WTC11 (cell line): ENCODE measurements around the gene PHRF1.

Experiments
- CREM ChIP-seq: sonication (generic); formaldehyde crosslinking; IDR thresholded peaks from 2 replicates; pipeline ENCODE4 v1.8.1; 2022; ENCODE audit warnings: mild to moderate bottlenecking, missing genetic modification reagents, moderate library complexity
- ETV6 ChIP-seq: sonication (generic); formaldehyde crosslinking; IDR thresholded peaks from 2 replicates; pipeline ENCODE4 v1.8.1; 2022; ENCODE audit warnings: mild to moderate bottlenecking, missing genetic modification reagents
- NR2C2 ChIP-seq: sonication (generic); formaldehyde crosslinking; IDR thresholded peaks from 2 replicates; pipeline ENCODE4 v1.8.0; 2022; ENCODE audit warnings: mild to moderate bottlenecking, missing genetic modification reagents
- SP1 ChIP-seq: sonication (generic); formaldehyde crosslinking; conservative IDR thresholded peaks from 2 replicates; pipeline ENCODE4 v1.8.1; 2022; ENCODE audit warnings: missing genetic modification reagents
- TCF7 ChIP-seq: sonication (generic); formaldehyde crosslinking; IDR thresholded peaks from 2 replicates; pipeline ENCODE4 v1.8.0; 2022; ENCODE audit warnings: mild to moderate bottlenecking, low read depth, missing genetic modification reagents, moderate library complexity
- TEAD4 ChIP-seq: sonication (generic); formaldehyde crosslinking; IDR thresholded peaks from 2 replicates; pipeline ENCODE4 v1.8.0; 2022; ENCODE audit warnings: mild to moderate bottlenecking, missing genetic modification reagents
- TF ChIP-seq, protein P1 (sequence below): fragments of 200-600 bp; IDR thresholded peaks from 2 replicates; pipeline ENCODE4 v1.8.0; 2022; ENCODE audit warnings: antibody characterized with exemption
- TF ChIP-seq, protein P2 (sequence below): sonication (generic); formaldehyde crosslinking; IDR thresholded peaks from 2 replicates; pipeline ENCODE4 v1.8.0; 2022; ENCODE audit warnings: missing genetic modification reagents
- TF ChIP-seq, protein P3 (sequence below): sonication (generic); formaldehyde crosslinking; IDR thresholded peaks from 2 replicates; pipeline ENCODE4 v1.8.0; 2022; ENCODE audit warnings: mild to moderate bottlenecking, missing genetic modification reagents
- TF ChIP-seq, protein P4 (sequence below): sonication (generic); formaldehyde crosslinking; conservative IDR thresholded peaks from 2 replicates; pipeline ENCODE4 v1.8.1; 2023; ENCODE audit warnings: mild to moderate bottlenecking, low read depth, missing genetic modification reagents, moderate library complexity
- TF ChIP-seq, protein P5 (sequence below): sonication (generic); formaldehyde crosslinking; IDR thresholded peaks from 2 replicates; pipeline ENCODE4 v1.8.1; 2023; ENCODE audit warnings: mild to moderate bottlenecking, missing genetic modification reagents, moderate library complexity
- TF ChIP-seq, protein P6 (sequence below): sonication (generic); formaldehyde crosslinking; IDR thresholded peaks from 2 replicates; pipeline ENCODE4 v1.8.1; 2023; ENCODE audit warnings: mild to moderate bottlenecking, missing genetic modification reagents, borderline replicate concordance
- TF ChIP-seq, protein P7 (sequence below): sonication (generic); formaldehyde crosslinking; IDR thresholded peaks from 2 replicates; pipeline ENCODE4 v1.8.1; 2022; ENCODE audit warnings: mild to moderate bottlenecking, moderate library complexity, missing genetic modification reagents

DNA sequence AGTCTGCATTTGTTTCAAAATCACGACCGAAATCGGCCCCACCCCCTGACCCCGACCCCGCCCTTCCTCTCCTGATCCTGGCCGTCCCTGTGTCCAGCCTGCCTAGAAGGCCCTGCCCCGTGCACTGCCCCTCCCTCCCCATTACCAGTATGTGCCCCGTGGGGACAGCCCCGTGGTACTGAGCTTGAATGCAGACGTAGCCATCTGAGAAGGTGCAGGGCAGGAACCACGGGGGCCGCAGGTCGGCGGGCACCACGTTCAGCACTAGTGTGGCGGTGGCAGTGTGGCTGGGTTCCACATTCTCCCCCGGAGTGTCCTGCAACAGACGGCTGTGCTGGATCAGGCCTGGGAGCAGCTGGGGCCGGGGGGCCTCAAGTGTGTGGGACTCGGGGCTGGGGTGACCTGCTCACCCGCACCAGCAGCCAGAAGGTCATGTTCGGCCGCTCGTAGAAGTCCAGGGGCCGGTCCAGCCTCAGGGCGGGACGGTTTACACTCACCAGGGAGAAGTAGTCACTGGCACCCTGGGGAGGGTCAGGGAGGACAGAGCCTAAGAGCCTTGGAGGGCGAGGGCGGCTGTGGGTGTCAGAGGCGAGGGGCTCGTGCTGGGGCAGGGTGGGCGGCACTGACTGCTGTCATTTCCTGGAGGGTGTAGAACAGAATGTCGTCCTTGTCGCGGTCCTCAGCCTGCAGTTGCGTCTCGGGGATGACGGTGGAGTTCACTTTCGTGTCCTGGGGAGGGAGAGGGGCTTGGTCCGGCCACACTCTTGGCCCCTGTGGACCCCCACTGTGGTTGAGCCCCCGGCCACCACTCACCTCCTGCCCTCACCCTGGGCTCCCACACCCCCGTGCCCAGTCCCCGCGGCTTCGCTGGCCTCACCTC is 44.9 kb downstream of the PHRF1 start:
- TF ChIP-seq, protein P1, sequence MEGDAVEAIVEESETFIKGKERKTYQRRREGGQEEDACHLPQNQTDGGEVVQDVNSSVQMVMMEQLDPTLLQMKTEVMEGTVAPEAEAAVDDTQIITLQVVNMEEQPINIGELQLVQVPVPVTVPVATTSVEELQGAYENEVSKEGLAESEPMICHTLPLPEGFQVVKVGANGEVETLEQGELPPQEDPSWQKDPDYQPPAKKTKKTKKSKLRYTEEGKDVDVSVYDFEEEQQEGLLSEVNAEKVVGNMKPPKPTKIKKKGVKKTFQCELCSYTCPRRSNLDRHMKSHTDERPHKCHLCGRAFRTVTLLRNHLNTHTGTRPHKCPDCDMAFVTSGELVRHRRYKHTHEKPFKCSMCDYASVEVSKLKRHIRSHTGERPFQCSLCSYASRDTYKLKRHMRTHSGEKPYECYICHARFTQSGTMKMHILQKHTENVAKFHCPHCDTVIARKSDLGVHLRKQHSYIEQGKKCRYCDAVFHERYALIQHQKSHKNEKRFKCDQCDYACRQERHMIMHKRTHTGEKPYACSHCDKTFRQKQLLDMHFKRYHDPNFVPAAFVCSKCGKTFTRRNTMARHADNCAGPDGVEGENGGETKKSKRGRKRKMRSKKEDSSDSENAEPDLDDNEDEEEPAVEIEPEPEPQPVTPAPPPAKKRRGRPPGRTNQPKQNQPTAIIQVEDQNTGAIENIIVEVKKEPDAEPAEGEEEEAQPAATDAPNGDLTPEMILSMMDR = no peak
- TF ChIP-seq, protein P2, sequence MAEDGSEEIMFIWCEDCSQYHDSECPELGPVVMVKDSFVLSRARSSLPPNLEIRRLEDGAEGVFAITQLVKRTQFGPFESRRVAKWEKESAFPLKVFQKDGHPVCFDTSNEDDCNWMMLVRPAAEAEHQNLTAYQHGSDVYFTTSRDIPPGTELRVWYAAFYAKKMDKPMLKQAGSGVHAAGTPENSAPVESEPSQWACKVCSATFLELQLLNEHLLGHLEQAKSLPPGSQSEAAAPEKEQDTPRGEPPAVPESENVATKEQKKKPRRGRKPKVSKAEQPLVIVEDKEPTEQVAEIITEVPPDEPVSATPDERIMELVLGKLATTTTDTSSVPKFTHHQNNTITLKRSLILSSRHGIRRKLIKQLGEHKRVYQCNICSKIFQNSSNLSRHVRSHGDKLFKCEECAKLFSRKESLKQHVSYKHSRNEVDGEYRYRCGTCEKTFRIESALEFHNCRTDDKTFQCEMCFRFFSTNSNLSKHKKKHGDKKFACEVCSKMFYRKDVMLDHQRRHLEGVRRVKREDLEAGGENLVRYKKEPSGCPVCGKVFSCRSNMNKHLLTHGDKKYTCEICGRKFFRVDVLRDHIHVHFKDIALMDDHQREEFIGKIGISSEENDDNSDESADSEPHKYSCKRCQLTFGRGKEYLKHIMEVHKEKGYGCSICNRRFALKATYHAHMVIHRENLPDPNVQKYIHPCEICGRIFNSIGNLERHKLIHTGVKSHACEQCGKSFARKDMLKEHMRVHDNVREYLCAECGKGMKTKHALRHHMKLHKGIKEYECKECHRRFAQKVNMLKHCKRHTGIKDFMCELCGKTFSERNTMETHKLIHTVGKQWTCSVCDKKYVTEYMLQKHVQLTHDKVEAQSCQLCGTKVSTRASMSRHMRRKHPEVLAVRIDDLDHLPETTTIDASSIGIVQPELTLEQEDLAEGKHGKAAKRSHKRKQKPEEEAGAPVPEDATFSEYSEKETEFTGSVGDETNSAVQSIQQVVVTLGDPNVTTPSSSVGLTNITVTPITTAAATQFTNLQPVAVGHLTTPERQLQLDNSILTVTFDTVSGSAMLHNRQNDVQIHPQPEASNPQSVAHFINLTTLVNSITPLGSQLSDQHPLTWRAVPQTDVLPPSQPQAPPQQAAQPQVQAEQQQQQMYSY (CRISPR knock-in tag) = no peak
- TF ChIP-seq, protein P3, sequence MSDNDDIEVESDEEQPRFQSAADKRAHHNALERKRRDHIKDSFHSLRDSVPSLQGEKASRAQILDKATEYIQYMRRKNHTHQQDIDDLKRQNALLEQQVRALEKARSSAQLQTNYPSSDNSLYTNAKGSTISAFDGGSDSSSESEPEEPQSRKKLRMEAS (CRISPR knock-in tag) = no peak
- TF ChIP-seq, protein P4, sequence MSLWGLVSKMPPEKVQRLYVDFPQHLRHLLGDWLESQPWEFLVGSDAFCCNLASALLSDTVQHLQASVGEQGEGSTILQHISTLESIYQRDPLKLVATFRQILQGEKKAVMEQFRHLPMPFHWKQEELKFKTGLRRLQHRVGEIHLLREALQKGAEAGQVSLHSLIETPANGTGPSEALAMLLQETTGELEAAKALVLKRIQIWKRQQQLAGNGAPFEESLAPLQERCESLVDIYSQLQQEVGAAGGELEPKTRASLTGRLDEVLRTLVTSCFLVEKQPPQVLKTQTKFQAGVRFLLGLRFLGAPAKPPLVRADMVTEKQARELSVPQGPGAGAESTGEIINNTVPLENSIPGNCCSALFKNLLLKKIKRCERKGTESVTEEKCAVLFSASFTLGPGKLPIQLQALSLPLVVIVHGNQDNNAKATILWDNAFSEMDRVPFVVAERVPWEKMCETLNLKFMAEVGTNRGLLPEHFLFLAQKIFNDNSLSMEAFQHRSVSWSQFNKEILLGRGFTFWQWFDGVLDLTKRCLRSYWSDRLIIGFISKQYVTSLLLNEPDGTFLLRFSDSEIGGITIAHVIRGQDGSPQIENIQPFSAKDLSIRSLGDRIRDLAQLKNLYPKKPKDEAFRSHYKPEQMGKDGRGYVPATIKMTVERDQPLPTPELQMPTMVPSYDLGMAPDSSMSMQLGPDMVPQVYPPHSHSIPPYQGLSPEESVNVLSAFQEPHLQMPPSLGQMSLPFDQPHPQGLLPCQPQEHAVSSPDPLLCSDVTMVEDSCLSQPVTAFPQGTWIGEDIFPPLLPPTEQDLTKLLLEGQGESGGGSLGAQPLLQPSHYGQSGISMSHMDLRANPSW = no peak
- TF ChIP-seq TCF7 = no peak
- no peak for TF ChIP-seq SP1 (CRISPR knock-in tag)
- TF ChIP-seq, protein P5, sequence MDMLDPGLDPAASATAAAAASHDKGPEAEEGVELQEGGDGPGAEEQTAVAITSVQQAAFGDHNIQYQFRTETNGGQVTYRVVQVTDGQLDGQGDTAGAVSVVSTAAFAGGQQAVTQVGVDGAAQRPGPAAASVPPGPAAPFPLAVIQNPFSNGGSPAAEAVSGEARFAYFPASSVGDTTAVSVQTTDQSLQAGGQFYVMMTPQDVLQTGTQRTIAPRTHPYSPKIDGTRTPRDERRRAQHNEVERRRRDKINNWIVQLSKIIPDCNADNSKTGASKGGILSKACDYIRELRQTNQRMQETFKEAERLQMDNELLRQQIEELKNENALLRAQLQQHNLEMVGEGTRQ = no peak
- TF ChIP-seq, protein P6, sequence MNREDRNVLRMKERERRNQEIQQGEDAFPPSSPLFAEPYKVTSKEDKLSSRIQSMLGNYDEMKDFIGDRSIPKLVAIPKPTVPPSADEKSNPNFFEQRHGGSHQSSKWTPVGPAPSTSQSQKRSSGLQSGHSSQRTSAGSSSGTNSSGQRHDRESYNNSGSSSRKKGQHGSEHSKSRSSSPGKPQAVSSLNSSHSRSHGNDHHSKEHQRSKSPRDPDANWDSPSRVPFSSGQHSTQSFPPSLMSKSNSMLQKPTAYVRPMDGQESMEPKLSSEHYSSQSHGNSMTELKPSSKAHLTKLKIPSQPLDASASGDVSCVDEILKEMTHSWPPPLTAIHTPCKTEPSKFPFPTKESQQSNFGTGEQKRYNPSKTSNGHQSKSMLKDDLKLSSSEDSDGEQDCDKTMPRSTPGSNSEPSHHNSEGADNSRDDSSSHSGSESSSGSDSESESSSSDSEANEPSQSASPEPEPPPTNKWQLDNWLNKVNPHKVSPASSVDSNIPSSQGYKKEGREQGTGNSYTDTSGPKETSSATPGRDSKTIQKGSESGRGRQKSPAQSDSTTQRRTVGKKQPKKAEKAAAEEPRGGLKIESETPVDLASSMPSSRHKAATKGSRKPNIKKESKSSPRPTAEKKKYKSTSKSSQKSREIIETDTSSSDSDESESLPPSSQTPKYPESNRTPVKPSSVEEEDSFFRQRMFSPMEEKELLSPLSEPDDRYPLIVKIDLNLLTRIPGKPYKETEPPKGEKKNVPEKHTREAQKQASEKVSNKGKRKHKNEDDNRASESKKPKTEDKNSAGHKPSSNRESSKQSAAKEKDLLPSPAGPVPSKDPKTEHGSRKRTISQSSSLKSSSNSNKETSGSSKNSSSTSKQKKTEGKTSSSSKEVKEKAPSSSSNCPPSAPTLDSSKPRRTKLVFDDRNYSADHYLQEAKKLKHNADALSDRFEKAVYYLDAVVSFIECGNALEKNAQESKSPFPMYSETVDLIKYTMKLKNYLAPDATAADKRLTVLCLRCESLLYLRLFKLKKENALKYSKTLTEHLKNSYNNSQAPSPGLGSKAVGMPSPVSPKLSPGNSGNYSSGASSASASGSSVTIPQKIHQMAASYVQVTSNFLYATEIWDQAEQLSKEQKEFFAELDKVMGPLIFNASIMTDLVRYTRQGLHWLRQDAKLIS (CRISPR knock-in tag) = no peak
- TF ChIP-seq NR2C2 = no peak
- no peak for TF ChIP-seq CREM
- no peak for TF ChIP-seq TEAD4 (CRISPR knock-in tag)
- TF ChIP-seq, protein P7, sequence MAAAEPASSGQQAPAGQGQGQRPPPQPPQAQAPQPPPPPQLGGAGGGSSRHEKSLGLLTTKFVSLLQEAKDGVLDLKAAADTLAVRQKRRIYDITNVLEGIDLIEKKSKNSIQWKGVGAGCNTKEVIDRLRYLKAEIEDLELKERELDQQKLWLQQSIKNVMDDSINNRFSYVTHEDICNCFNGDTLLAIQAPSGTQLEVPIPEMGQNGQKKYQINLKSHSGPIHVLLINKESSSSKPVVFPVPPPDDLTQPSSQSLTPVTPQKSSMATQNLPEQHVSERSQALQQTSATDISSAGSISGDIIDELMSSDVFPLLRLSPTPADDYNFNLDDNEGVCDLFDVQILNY (CRISPR knock-in tag) = no peak
- TF ChIP-seq ETV6 = no peak
